ENCODE results near the gene ELOVL1.

ELOVL1 gene

DNA sequence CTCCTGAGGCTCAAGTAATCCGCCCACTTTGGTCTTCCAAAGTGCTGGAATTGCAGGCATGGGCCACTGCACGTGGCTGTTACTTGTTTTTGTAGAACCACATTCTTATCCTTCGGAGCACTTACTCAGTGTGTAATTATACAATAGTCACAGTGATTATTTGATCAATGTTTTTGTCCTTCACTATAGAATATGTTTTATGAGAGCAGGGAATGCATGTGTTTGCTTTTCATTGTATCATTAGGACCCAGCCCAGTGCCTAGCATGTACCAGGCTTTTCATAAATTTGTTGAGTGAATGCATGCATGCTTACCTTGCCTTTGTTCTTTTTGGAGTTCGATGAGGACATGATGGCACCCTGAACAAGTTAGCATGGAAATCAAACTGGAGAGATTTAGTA, 27.7 kb upstream of the ELOVL1 start:
- H3K4me3 Mint-ChIP-seq: no peak overlapping the region
- no peak for DNase-seq
- no peaks in the 10 kb centered on the region for H3K9me3 Mint-ChIP-seq
- H3K36me3 Mint-ChIP-seq (ENCODE audit: low read depth): peaks cover 23% of the 10 kb centered on the region
- no peaks in the 10 kb centered on the region for H3K27me3 Mint-ChIP-seq (ENCODE audit: low read depth, poor library complexity)
- no peak overlapping the region for H3K27ac Mint-ChIP-seq
- TF ChIP-seq, protein P1, sequence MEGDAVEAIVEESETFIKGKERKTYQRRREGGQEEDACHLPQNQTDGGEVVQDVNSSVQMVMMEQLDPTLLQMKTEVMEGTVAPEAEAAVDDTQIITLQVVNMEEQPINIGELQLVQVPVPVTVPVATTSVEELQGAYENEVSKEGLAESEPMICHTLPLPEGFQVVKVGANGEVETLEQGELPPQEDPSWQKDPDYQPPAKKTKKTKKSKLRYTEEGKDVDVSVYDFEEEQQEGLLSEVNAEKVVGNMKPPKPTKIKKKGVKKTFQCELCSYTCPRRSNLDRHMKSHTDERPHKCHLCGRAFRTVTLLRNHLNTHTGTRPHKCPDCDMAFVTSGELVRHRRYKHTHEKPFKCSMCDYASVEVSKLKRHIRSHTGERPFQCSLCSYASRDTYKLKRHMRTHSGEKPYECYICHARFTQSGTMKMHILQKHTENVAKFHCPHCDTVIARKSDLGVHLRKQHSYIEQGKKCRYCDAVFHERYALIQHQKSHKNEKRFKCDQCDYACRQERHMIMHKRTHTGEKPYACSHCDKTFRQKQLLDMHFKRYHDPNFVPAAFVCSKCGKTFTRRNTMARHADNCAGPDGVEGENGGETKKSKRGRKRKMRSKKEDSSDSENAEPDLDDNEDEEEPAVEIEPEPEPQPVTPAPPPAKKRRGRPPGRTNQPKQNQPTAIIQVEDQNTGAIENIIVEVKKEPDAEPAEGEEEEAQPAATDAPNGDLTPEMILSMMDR (IDR thresholded peaks at IDR 0.05): no peak
- peaks cover 11% of the 10 kb centered on the region for H3K4me1 Mint-ChIP-seq

DNA sequence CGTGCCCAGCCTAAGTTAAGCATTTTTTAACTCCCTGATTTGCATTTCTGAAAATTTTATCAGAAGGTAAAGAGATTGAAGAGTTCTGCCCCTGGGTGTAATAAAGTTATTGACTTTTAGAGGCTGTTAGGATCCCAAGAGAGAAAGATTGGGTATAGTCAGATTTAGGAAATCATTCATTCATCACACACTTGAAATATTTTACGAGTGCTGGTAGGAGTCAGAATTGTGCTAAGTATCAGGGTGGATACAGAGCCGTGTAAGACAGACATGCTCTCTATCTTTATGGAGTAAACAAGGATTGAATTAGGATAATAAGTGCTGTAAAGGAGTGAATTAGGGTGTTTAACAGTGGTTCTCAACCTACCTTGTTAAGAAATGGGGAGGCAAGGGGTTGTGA, 24.9 kb upstream of the ELOVL1 start:
- no peaks in the 10 kb centered on the region for H3K27me3 Mint-ChIP-seq (ENCODE audit: low read depth, poor library complexity)
- peaks cover 10% of the 10 kb centered on the region for H3K36me3 Mint-ChIP-seq (ENCODE audit: low read depth)
- no peaks in the 10 kb centered on the region for H3K9me3 Mint-ChIP-seq
- TF ChIP-seq, protein P1 (IDR thresholded peaks at IDR 0.05): no peak
- DNase-seq: no peak
- no peak overlapping the region for H3K4me3 Mint-ChIP-seq
- H3K27ac Mint-ChIP-seq: no peak overlapping the region
- H3K4me1 Mint-ChIP-seq: peaks cover 32% of the 10 kb centered on the region

DNA sequence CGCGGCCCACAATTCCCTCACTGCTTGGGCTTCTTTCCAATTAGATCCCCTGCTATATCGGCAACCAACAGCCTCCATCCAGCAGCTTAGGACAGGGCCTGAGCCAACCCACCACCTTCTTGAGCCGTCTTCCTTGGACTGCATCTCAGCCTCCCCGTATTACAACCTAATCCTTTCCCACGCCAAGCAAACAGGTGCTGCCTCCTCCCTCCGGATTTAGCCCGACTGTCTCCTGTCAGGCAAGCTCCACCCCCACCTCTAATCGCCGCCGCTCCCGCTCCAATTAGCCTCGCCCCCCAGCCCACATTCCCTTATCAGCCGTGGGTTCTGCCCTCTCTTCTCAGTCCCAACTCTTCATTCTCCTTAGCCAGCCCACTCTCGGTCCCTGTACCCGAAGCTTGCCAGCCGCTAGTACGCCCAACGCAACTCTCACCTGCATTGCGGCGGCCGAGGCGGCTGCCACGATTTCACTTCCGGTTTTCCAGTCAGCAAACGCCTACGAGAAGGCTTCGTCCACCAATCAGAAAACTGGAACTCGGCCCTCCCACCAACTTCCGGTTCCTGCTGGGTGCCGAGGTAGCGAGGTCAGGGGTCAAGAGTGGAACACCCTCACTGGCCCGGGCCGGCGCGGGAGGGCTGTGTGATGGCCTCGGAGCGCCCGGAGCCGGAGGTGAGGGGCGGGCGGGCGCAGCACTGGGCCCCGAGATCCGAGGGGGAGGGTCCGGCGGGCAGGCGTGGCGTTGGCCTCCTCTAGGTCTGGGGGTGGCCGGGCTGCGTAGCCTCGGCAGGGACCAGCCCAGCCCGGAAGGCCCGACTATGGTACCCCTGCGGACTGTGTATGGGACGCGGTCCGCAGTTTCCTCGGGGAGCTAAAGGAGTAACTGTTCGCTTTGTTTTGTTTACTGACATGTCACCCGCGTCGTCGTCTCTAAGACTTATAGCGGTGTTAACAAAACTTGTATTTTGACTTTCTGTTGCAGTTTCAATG, 21.8 kb upstream of the ELOVL1 start, which contains the start of the genes MED8 and SZT2:
MED8 (minus strand) TSS at position 475 of the 988 bp plus-strand sequence; CDS start at position 439, 36 bp downstream.
SZT2 (plus strand) TSS at position 574 of the 988 bp plus-strand sequence; CDS start at position 644, 70 bp downstream.
- Mint-ChIP-seq H3K4me1 (peaks cover 24% of the 10 kb centered on the region), H3K27me3 (ENCODE audit: low read depth, poor library complexity) (no peaks in the 10 kb centered on the region), H3K27ac (peak within 1 kb of the TSS; percentile 97), H3K4me3 (peak within 1 kb of the TSS; percentile 99), H3K36me3 (ENCODE audit: low read depth) (peaks cover 14% of the 10 kb centered on the region), H3K9me3 (no peaks in the 10 kb centered on the region)
- TF ChIP-seq, protein P1 (IDR thresholded peaks at IDR 0.05): no peak
- DNase-seq: peak; percentile 96

DNA sequence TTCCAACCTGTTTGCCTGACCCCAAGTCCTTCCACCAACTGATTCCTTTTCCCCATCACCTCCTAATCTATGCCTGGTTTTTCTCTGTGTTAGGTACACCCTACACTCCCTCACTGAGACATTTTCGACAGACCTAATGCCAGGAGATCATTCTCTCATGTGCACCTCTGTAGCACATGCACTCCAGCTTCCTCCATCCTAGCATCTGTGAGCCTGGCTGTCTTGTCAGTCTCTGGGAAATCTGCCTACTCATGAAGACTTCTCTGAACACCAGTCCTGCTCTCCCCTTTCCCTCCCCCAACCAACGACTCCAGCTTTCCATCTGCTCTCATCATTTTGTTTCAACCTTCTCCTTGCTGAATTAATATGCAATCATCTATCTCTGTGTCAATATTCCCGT, 20.8 kb upstream of the ELOVL1 start:
- Mint-ChIP-seq H3K9me3 (no peaks in the 10 kb centered on the region), H3K27me3 (ENCODE audit: low read depth, poor library complexity) (no peaks in the 10 kb centered on the region), H3K4me3 (peak overlapping the region; percentile 99), H3K36me3 (ENCODE audit: low read depth) (peaks cover 16% of the 10 kb centered on the region), H3K4me1 (peaks cover 24% of the 10 kb centered on the region), H3K27ac (peak overlapping the region; percentile 4)
- no peak for DNase-seq
- TF ChIP-seq, protein P1 (IDR thresholded peaks at IDR 0.05): no peak

DNA sequence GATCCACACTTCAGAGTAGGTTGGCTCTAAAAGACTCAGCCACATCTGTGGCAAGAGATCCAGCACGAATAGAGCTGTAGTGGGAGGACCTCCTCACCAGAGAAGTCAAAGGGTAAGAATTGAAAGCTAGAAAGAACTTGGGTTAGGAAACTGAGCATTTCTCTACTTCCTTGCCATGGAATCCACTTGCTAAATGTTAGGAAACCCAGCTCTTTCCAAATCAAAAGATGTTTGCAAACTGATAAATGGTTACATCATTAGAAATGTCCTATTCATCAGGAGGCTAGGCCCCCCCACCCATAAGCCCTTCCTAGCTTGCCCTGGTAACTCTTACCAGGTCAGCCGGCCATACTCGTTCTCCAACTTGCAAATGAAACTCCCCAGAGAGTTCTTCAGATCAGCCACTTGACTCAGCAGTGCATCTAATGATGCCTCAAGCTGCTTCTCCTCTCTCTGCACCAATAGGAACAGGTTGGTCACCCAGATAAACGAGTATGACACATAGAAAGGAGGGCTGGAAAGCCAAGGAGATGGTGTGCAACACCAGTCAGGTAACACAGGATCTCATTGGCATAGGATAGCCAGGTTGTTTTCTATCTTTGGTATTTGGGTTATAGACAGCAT, 20.3 kb upstream of the ELOVL1 start:
- Mint-ChIP-seq H3K4me1 (peaks cover 24% of the 10 kb centered on the region), H3K4me3 (peak overlapping the region; percentile 99), H3K27me3 (ENCODE audit: low read depth, poor library complexity) (no peaks in the 10 kb centered on the region), H3K9me3 (no peaks in the 10 kb centered on the region), H3K36me3 (ENCODE audit: low read depth) (peaks cover 21% of the 10 kb centered on the region), H3K27ac (no peak overlapping the region)
- DNase-seq: no peak
- TF ChIP-seq, protein P1 (IDR thresholded peaks at IDR 0.05): no peak

Measured in nephron progenitor cell (in vitro differentiated cells).